Type B pancreatic cell (in vitro differentiated cells): ENCODE measurements around the gene OLFML2B. TPM values are rescaled to one million over a fixed set of nuclear protein-coding genes. Genes with fewer than 3 reads are reported as not detected.
A peak's percentile ranks its signal among the peaks of the same experiment; 100 is the strongest.
"Not testable (repeated sequence)": the region's sequence is repeated elsewhere in the genome, so short reads cannot be mapped to it uniquely, and the experiment has no call there.

Source experiments
- DNase-seq: peaks from one replicate; pipeline ENCODE4 v3.0.0; 2021; ENCODE audit warnings: mixed read lengths; ENCODE audit not compliant: unreplicated experiment; ENCODE audit errors: extremely low spot score
- H3K27ac Mint-ChIP-seq: 2 replicates; pipeline ENCODE4 v1.8.0; 2021; ENCODE audit warnings: mild to moderate bottlenecking, mixed read lengths
- H3K27me3 Mint-ChIP-seq: 2 replicates; pipeline ENCODE4 v1.8.0; 2021; ENCODE audit warnings: mixed read lengths
- H3K36me3 Mint-ChIP-seq: 2 replicates; pipeline ENCODE4 v1.8.0; 2021; ENCODE audit warnings: mixed read lengths
- H3K4me1 Mint-ChIP-seq: one replicate; pipeline ENCODE4 v1.8.0; 2021; ENCODE audit warnings: mixed read lengths; ENCODE audit not compliant: unreplicated experiment
- H3K4me3 Mint-ChIP-seq: 2 replicates; pipeline ENCODE4 v1.8.0; 2021; ENCODE audit warnings: mild to moderate bottlenecking, mixed read lengths
- H3K9me3 Mint-ChIP-seq: 2 replicates; pipeline ENCODE4 v1.8.0; 2021; ENCODE audit warnings: mixed read lengths
- CTCF ChIP-seq: fragments of 200-600 bp; sonication (generic); conservative IDR thresholded peaks from 2 replicates; pipeline ENCODE4 v1.5.0; 2021; ENCODE audit warnings: antibody characterized with exemption, mild to moderate bottlenecking
- total RNA-seq: library from RNA; stranded (reverse); gene quantifications from 2 replicates; pipeline ENCODE4 v1.2.1, GENCODE V29; 2021; ENCODE audit warnings: low replicate concordance

Gene OLFML2B
- total RNA-seq, 1 donor from 2014 or later, result 35.0 TPM

- TF ChIP-seq CTCF, result no peak
- no peaks in the 10 kb centered on the region for H3K36me3 Mint-ChIP-seq
- peaks cover 20% of the 10 kb centered on the region for H3K27me3 Mint-ChIP-seq
- H3K9me3 Mint-ChIP-seq, result no peaks in the 10 kb centered on the region
- DNase-seq, result no peak
- H3K4me3 Mint-ChIP-seq, result peak overlapping the region; percentile 78
- peaks cover 31% of the 10 kb centered on the region for H3K4me1 Mint-ChIP-seq
- no peak overlapping the region for H3K27ac Mint-ChIP-seq
These were observed 44.6 kb upstream of the OLFML2B start for GRCh38 chr1:162068301-162068700.

- Mint-ChIP-seq H3K9me3 (no peaks in the 10 kb centered on the region), H3K27ac (no peak overlapping the region), H3K4me3 (peak overlapping the region; percentile 53), H3K27me3 (peaks cover 19% of the 10 kb centered on the region), H3K36me3 (no peaks in the 10 kb centered on the region), H3K4me1 (peaks cover 39% of the 10 kb centered on the region)
- no peak for TF ChIP-seq CTCF
- no peak for DNase-seq
These were observed 43.8 kb upstream of the OLFML2B start for GRCh38 chr1:162067466-162067865.

- H3K27ac Mint-ChIP-seq, H3K4me3 Mint-ChIP-seq, H3K36me3 Mint-ChIP-seq, H3K9me3 Mint-ChIP-seq, DNase-seq: not testable (repeated sequence)
- peaks cover 15% of the 10 kb centered on the region for H3K27me3 Mint-ChIP-seq
- H3K4me1 Mint-ChIP-seq, result peaks cover 45% of the 10 kb centered on the region
These were observed 43.2 kb upstream of the OLFML2B start for GRCh38 chr1:162066836-162067235.

- Mint-ChIP-seq H3K4me1 (peaks cover 38% of the 10 kb centered on the region), H3K36me3 (no peaks in the 10 kb centered on the region), H3K9me3 (no peaks in the 10 kb centered on the region), H3K27me3 (peaks cover 8% of the 10 kb centered on the region), H3K4me3 (no peak overlapping the region), H3K27ac (no peak overlapping the region)
- DNase-seq, result no peak
- TF ChIP-seq CTCF, result no peak
These were observed 41.3 kb upstream of the OLFML2B start for GRCh38 chr1:162065016-162065415.

- H3K9me3 Mint-ChIP-seq, result no peaks in the 10 kb centered on the region
- no peak for DNase-seq
- TF ChIP-seq CTCF, result no peak
- H3K4me1 Mint-ChIP-seq, result peaks cover 30% of the 10 kb centered on the region
- H3K27me3 Mint-ChIP-seq, result peaks cover 4% of the 10 kb centered on the region
- peak overlapping the region; percentile 42 for H3K4me3 Mint-ChIP-seq
- no peaks in the 10 kb centered on the region for H3K36me3 Mint-ChIP-seq
- peak overlapping the region; percentile 33 for H3K27ac Mint-ChIP-seq
These were observed 38.9 kb upstream of the OLFML2B start for GRCh38 chr1:162062542-162063015.

- no peak overlapping the region for H3K4me3 Mint-ChIP-seq
- no peak for DNase-seq
- peaks cover 32% of the 10 kb centered on the region for H3K4me1 Mint-ChIP-seq
- H3K9me3 Mint-ChIP-seq, result no peaks in the 10 kb centered on the region
- TF ChIP-seq CTCF, result no peak
- H3K27ac Mint-ChIP-seq, result no peak overlapping the region
- no peaks in the 10 kb centered on the region for H3K36me3 Mint-ChIP-seq
- peaks cover 3% of the 10 kb centered on the region for H3K27me3 Mint-ChIP-seq
These were observed 36.6 kb upstream of the OLFML2B start for GRCh38 chr1:162060314-162060713.
